ENCODE data around the gene SCAND1. TPM values are rescaled to one million over a fixed set of nuclear protein-coding genes. Genes with fewer than 3 reads are reported as not detected.
"Not testable (repeated sequence)": the region's sequence is repeated elsewhere in the genome, so short reads cannot be mapped to it uniquely, and the experiment has no call there.

The SCAND1 gene
- total RNA-seq, 4 donors from 2014 or later: 61.1 to 133 (median 83.4) TPM

DNA sequence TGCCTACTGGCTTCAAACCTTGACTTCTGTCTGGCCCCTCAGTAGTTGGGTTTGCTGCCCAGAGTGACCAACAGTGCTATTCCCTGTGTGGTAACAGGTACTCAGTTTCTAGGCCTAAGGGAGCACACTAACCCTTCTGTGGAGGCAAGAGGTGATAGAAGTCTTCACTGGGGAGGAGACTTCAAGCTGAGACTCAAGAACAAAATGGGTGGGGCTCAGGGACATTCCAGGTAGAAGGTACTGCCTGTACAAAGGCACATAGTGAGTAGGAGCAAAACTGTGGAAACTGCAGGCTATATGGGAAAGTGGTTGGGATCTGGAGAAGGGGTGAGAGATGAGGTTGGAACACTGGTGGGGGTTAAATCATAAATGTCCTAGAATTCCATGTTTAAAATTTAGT is 2.3 kb upstream of the SCAND1 start:
- H3K27me3 ChIP-seq: no peaks in the 10 kb centered on the region
- H3K27ac ChIP-seq: no peak overlapping the region
- no peak overlapping the region for H3K4me3 ChIP-seq
- peaks cover 0 to 21% (median 9%) of the 10 kb centered on the region in 4 donors for H3K4me1 ChIP-seq
- DNase-seq: peak in 1 of 3 donors; percentile 66
- peak in 1 of 2 donors; percentile 30 for TF ChIP-seq POLR2A (IDR thresholded peaks at IDR 0.05)
- TF ChIP-seq, protein P1, sequence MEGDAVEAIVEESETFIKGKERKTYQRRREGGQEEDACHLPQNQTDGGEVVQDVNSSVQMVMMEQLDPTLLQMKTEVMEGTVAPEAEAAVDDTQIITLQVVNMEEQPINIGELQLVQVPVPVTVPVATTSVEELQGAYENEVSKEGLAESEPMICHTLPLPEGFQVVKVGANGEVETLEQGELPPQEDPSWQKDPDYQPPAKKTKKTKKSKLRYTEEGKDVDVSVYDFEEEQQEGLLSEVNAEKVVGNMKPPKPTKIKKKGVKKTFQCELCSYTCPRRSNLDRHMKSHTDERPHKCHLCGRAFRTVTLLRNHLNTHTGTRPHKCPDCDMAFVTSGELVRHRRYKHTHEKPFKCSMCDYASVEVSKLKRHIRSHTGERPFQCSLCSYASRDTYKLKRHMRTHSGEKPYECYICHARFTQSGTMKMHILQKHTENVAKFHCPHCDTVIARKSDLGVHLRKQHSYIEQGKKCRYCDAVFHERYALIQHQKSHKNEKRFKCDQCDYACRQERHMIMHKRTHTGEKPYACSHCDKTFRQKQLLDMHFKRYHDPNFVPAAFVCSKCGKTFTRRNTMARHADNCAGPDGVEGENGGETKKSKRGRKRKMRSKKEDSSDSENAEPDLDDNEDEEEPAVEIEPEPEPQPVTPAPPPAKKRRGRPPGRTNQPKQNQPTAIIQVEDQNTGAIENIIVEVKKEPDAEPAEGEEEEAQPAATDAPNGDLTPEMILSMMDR (IDR thresholded peaks at IDR 0.05): no peak
- H3K9me3 ChIP-seq: no peaks in the 10 kb centered on the region
- no peaks in the 10 kb centered on the region for H3K36me3 ChIP-seq

DNA sequence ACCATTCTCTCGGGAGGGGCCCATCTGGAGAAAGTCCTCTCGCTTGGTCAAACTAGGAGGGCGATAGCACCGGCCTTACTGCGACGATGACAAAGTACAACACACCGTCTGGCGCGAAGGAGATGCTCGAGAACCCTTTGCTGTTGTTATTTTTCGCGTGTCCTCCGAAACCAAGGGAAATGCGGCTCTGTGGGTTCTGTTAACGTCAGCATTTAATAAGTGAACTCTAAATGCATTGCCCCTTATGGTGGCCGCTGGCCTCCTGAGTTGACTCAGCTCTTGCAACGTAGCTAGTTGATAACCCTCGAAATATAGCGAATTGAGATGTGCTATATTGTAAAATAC is 577 bp upstream of the SCAND1 start:
- H3K9me3 ChIP-seq: no peaks in the 10 kb centered on the region
- no peak for TF ChIP-seq POLR2A (IDR thresholded peaks at IDR 0.05)
- TF ChIP-seq, protein P1 (IDR thresholded peaks at IDR 0.05): no peak
- peak overlapping the region; percentile 63 to 97 (median 86) for H3K4me3 ChIP-seq
- DNase-seq: peak in 1 of 3 donors; percentile 40
- no peaks in the 10 kb centered on the region for H3K36me3 ChIP-seq
- H3K27me3 ChIP-seq: no peaks in the 10 kb centered on the region
- H3K4me1 ChIP-seq: peaks cover 0 to 21% (median 9%) of the 10 kb centered on the region in 4 donors
- H3K27ac ChIP-seq: peak overlapping the region; percentile 94 to 100 (median 98)

DNA sequence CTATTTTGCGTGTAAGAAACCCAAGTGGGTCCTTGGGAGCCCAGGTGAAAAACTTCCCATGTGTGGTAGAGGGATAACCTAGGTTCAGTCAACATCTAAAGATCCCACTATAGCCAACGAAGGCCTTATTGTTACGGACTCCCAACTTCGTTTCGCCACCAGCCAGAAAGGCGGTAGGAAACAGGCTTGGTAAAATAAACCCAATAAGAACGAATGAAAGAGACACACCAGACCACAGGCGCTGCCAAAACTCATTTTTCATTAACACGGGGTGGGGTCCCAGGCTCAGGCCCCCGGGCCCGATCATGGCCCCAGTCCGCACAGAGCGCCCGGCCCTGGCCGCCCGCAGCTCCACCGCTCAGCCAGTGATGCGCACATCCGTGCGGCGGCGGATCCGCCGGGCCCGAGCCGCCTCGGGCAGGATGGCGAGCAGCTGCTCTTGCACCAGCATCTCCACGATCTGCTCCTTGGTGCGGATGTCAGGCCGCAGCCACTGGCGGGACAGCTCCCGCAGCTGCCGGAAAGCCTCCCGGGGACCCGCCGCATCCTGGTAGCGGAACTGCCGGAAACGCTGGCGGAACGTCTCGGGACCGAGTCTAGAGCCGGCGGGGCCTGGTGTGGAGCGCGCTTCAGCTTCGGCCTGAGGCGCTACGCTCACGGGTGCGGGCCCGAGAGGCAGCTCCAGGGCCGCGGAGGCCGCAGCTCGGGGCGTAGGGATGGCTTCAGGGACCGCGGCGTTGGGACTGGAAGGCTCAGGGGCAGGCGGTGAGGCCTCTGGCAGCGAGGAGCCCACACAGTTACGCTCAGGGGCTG is 709 bp downstream of the SCAND1 start:
- TF ChIP-seq, protein P1 (IDR thresholded peaks at IDR 0.05): no peak
- no peak for TF ChIP-seq POLR2A (IDR thresholded peaks at IDR 0.05)
- Histone ChIP-seq H3K27ac (peak overlapping the region; percentile 94 to 100 (median 98)), H3K4me3 (peak overlapping the region; percentile 63 to 97 (median 86)), H3K4me1 (peaks cover 0 to 21% (median 9%) of the 10 kb centered on the region in 4 donors), H3K9me3 (no peaks in the 10 kb centered on the region), H3K36me3 (no peaks in the 10 kb centered on the region), H3K27me3 (no peaks in the 10 kb centered on the region)
- DNase-seq: peak; percentile 52 to 76 (median 74)

DNA sequence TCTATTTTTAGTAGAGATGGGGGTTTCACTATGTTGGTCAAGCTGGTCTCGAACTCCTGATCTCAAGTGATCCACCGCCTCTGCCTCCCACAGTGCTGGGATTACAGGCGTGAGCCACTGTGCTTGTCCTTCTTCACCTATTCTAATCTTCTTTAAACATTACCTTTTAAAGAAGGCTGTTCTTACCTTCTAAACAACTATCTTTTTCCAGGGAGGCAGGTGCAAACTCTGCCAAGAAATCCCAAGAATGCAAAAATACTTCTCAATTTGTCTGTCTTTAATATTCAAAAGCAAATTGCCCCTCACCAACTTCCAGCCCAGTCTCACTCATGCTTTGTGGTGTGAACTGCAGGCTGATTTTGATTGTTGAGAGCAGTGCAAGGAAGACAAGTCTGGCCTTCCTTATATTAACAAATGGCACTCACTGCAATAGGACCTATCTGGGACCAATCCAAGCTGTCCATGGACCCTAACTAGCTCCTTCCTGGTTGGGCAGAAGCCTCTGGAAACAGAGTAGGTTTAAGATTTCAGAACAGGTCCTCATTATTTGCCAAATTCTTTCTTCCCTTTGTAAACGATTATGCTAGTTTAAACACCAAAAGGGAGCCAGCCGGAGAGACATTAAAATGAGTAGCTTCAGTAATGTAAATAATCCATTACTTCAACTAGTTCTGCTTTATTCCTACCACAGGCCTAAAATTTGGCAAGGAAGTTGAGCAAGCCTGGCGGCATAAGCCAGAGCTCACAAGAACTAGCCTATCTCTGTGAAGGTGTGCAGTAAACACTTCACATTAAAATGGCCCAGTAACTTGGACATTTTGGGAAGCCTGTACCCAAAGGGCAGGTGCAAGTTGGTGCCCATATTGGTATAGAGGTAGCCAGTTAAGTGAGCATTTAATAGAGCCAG is 1.6 kb downstream of the SCAND1 start:
- peaks cover 0 to 27% (median 9%) of the 10 kb centered on the region in 4 donors for H3K4me1 ChIP-seq

DNA sequence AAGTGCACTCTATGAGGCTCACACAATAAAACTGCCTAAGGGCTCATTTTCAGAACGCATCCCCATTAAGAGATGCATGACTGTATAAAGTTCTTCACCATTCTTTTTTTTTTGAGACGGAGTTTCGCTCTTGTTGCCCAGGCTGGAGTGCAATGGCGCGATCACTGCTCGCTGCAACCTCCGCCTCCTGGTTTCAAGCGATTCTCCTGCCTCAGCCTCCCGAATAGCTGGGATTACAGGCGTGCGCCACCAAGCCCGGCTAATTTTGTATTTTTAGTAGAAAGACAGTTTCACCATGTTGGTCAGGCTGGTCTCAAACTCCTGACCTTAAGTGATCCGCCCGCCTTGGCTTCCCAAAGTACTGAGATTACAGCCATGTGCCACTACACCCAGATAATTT is 2.2 kb downstream of the SCAND1 start:
- peaks cover 0 to 27% (median 9%) of the 10 kb centered on the region in 4 donors for H3K4me1 ChIP-seq
- not testable (repeated sequence) for H3K9me3 ChIP-seq, DNase-seq, H3K27me3 ChIP-seq
- peaks cover 0 to 10% (median 0%) of the 10 kb centered on the region in 3 donors for H3K36me3 ChIP-seq
- peak overlapping the region in 3 of 4 donors; percentile 94 to 100 (median 97) for H3K27ac ChIP-seq
- H3K4me3 ChIP-seq: peak overlapping the region in 2 of 4 donors; percentile 79 to 94

More for the DNA sequence above, 1.6 kb downstream of the SCAND1 start:
- H3K27me3 ChIP-seq: no peaks in the 10 kb centered on the region
- TF ChIP-seq, protein P1 (IDR thresholded peaks at IDR 0.05): no peak
- no peak for TF ChIP-seq POLR2A (IDR thresholded peaks at IDR 0.05)
- no peaks in the 10 kb centered on the region for H3K9me3 ChIP-seq
- peak overlapping the region; percentile 94 to 100 (median 98) for H3K27ac ChIP-seq
- no peak for DNase-seq
- H3K4me3 ChIP-seq: peak overlapping the region; percentile 63 to 97 (median 86)
- H3K36me3 ChIP-seq: peaks cover 0 to 4% (median 0%) of the 10 kb centered on the region in 3 donors

Data from Peyer's patch (tissue), 4 donors.